ENCODE measurements around the gene HERC2. TPM values are rescaled to one million over a fixed set of nuclear protein-coding genes. Genes with fewer than 3 reads are reported as not detected.
"Not testable (repeated sequence)": the region's sequence is repeated elsewhere in the genome, so short reads cannot be mapped to it uniquely, and the experiment has no call there.

HERC2 gene
- total and polyA plus RNA-seq, 4 donors: 14.6 to 45.4 (median 26.6) TPM

DNA sequence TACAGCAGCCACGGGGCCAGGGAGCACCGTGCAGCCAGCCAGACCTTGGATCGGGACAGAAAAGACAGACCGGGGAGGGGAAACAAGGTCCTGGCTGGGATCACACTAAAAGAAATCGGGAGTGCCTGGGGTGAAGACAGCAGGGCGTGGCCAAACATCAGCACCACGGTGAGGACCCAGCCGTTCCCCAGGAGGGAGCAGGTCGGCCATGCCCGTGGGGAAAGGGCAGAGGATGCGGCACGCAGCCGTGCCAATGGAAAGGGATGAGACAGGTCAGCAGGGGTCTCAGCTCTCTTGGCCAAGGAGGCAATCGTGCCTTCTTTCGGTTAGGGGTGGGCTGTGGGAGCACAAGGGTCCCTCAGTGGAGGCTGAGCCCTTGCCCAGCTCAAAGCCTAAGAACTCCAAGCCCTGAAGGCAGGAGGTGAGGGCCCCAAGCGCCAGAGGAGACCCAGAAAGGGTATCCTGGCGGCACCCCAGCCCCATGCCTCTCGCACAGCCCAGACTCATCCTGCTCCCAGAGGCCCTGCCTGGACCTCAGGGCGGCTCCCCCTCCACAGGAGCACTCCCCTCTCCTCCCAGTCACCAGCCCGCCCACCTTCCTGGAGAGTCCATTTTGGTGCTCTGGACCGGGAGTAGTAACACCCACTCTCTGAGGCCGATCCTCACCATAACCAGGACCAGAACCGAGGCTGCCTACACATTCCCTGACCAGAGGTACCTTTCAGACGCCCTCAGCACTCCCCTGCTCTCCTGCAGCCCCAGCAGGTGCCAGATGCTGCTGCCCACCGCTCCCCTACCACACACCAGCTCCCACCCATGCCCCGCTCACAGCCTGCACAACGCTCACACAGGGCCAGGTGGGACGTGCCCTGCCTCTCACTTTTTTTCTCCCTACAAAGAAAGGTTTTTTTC, 199.7 kb downstream of the HERC2 start:
- no peaks in the 10 kb centered on the region for H3K4me1 ChIP-seq (ENCODE audit: control insufficient read depth in 4 of 4, insufficient read depth in 4 of 4, low read length in 3 of 4)
- H3K9me3 ChIP-seq (ENCODE audit: control insufficient read depth in 4 of 4, low read length in 3 of 4): no peaks in the 10 kb centered on the region
- H3K27me3 ChIP-seq (ENCODE audit: control insufficient read depth in 4 of 4, insufficient read depth in 4 of 4, low read length in 3 of 4): no peaks in the 10 kb centered on the region
- no peak overlapping the region for H3K9ac ChIP-seq (ENCODE audit: low read depth in 1 of 2, low read length in 2 of 2)
- no peak for DNase-seq (ENCODE audit: low spot score)
- TF ChIP-seq EGR1 (IDR thresholded peaks at IDR 0.05; ENCODE audit: low read depth in 2 of 2): no peak
- no peak for TF ChIP-seq JUND (IDR thresholded peaks at IDR 0.05)
- no peak for TF ChIP-seq HNF4A (conservative IDR thresholded peaks at IDR 0.05)
- TF ChIP-seq, protein P1, sequence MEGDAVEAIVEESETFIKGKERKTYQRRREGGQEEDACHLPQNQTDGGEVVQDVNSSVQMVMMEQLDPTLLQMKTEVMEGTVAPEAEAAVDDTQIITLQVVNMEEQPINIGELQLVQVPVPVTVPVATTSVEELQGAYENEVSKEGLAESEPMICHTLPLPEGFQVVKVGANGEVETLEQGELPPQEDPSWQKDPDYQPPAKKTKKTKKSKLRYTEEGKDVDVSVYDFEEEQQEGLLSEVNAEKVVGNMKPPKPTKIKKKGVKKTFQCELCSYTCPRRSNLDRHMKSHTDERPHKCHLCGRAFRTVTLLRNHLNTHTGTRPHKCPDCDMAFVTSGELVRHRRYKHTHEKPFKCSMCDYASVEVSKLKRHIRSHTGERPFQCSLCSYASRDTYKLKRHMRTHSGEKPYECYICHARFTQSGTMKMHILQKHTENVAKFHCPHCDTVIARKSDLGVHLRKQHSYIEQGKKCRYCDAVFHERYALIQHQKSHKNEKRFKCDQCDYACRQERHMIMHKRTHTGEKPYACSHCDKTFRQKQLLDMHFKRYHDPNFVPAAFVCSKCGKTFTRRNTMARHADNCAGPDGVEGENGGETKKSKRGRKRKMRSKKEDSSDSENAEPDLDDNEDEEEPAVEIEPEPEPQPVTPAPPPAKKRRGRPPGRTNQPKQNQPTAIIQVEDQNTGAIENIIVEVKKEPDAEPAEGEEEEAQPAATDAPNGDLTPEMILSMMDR (IDR thresholded peaks at IDR 0.05; ENCODE audit: low read depth, low read length, missing input control): no peak
- TF ChIP-seq RXRA (IDR thresholded peaks at IDR 0.05): no peak
- TF ChIP-seq, protein P2, sequence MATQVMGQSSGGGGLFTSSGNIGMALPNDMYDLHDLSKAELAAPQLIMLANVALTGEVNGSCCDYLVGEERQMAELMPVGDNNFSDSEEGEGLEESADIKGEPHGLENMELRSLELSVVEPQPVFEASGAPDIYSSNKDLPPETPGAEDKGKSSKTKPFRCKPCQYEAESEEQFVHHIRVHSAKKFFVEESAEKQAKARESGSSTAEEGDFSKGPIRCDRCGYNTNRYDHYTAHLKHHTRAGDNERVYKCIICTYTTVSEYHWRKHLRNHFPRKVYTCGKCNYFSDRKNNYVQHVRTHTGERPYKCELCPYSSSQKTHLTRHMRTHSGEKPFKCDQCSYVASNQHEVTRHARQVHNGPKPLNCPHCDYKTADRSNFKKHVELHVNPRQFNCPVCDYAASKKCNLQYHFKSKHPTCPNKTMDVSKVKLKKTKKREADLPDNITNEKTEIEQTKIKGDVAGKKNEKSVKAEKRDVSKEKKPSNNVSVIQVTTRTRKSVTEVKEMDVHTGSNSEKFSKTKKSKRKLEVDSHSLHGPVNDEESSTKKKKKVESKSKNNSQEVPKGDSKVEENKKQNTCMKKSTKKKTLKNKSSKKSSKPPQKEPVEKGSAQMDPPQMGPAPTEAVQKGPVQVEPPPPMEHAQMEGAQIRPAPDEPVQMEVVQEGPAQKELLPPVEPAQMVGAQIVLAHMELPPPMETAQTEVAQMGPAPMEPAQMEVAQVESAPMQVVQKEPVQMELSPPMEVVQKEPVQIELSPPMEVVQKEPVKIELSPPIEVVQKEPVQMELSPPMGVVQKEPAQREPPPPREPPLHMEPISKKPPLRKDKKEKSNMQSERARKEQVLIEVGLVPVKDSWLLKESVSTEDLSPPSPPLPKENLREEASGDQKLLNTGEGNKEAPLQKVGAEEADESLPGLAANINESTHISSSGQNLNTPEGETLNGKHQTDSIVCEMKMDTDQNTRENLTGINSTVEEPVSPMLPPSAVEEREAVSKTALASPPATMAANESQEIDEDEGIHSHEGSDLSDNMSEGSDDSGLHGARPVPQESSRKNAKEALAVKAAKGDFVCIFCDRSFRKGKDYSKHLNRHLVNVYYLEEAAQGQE (IDR thresholded peaks at IDR 0.05): no peak
- TF ChIP-seq SP1 (IDR thresholded peaks at IDR 0.05): no peak
- TF ChIP-seq RAD21 (IDR thresholded peaks at IDR 0.05): no peak
- TF ChIP-seq, protein P3, sequence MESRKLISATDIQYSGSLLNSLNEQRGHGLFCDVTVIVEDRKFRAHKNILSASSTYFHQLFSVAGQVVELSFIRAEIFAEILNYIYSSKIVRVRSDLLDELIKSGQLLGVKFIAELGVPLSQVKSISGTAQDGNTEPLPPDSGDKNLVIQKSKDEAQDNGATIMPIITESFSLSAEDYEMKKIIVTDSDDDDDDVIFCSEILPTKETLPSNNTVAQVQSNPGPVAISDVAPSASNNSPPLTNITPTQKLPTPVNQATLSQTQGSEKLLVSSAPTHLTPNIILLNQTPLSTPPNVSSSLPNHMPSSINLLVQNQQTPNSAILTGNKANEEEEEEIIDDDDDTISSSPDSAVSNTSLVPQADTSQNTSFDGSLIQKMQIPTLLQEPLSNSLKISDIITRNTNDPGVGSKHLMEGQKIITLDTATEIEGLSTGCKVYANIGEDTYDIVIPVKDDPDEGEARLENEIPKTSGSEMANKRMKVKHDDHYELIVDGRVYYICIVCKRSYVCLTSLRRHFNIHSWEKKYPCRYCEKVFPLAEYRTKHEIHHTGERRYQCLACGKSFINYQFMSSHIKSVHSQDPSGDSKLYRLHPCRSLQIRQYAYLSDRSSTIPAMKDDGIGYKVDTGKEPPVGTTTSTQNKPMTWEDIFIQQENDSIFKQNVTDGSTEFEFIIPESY (IDR thresholded peaks at IDR 0.05): no peak
- no peak for TF ChIP-seq TAF1 (conservative IDR thresholded peaks at IDR 0.05)
- no peak overlapping the region for H3K27ac ChIP-seq (ENCODE audit: low read depth in 1 of 2, low read length in 2 of 2)
- no peak overlapping the region for H3K4me3 ChIP-seq (ENCODE audit: low read depth in 1 of 3, low read length in 3 of 3)
- 90% methylated on average over 28 of the region's 28 CpGs for WGBS
- H3K36me3 ChIP-seq (ENCODE audit: control insufficient read depth in 4 of 4, insufficient read depth in 3 of 4, low read depth in 1 of 4, low read length in 3 of 4): peaks cover 5 to 41% (median 16%) of the 10 kb centered on the region in 4 donors

DNA sequence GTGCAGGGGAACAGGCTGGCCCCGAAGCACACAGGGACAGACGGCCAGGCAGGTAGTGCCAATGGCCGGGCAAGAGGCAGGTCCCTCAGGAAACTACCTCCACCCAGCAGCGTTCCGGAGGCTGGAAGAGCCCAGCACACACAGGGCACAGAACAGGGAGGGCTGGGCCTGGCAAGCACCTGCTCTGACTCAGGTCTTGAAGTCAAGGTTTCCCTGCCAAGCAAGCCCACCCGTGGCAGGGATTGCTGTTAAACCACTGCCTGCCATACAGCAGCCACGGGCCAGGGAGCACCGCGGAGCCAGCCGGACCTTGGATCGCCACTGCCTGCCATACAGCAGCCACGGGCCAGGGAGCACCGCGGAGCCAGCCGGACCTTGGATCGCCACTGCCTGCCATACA, 200.4 kb downstream of the HERC2 start:
- not testable (repeated sequence) for H3K4me1 ChIP-seq (ENCODE audit: control insufficient read depth in 4 of 4, insufficient read depth in 4 of 4, low read length in 3 of 4); H3K27ac ChIP-seq (ENCODE audit: low read depth in 1 of 2, low read length in 2 of 2); H3K27me3 ChIP-seq (ENCODE audit: control insufficient read depth in 4 of 4, insufficient read depth in 4 of 4, low read length in 3 of 4); H3K4me3 ChIP-seq (ENCODE audit: low read depth in 1 of 3, low read length in 3 of 3); H3K9me3 ChIP-seq (ENCODE audit: control insufficient read depth in 4 of 4, low read length in 3 of 4); DNase-seq (ENCODE audit: low spot score); H3K9ac ChIP-seq (ENCODE audit: low read depth in 1 of 2, low read length in 2 of 2)
- H3K36me3 ChIP-seq (ENCODE audit: control insufficient read depth in 4 of 4, insufficient read depth in 3 of 4, low read depth in 1 of 4, low read length in 3 of 4): peaks cover 6 to 42% (median 16%) of the 10 kb centered on the region in 4 donors
- 97% methylated on average over 12 of the region's 16 CpGs for WGBS
